HepG2 (cell line): ENCODE results near the gene TPX2. TPM values are rescaled to one million over a fixed set of nuclear protein-coding genes. Genes with fewer than 3 reads are reported as not detected.

Experiments used
- HMG20B ChIP-seq: conservative IDR thresholded peaks from 2 replicates; pipeline ENCODE4 v1.6.1; 2016; ENCODE audit warnings: missing genetic modification reagents, missing compliant biosample characterization
- KDM5B ChIP-seq: sonication (generic); formaldehyde crosslinking; IDR thresholded peaks from 2 replicates; pipeline ENCODE4 v1.4.0; 2020; ENCODE audit warnings: missing genetic modification reagents, mild to moderate bottlenecking, borderline replicate concordance
- MAFG ChIP-seq: sonication (generic); formaldehyde crosslinking; IDR thresholded peaks from 2 replicates; pipeline ENCODE4 v1.5.1; 2020; ENCODE audit warnings: mild to moderate bottlenecking, missing genetic modification reagents
- MEIS1 ChIP-seq: sonication (generic); formaldehyde crosslinking; IDR thresholded peaks from 2 replicates; pipeline ENCODE4 v1.9.0; 2021; ENCODE audit warnings: mild to moderate bottlenecking, missing genetic modification reagents, moderate library complexity, borderline replicate concordance
- NCOR1 ChIP-seq: fragments of 200-600 bp; sonication (generic); IDR thresholded peaks from 2 replicates; pipeline ENCODE4 v1.7.0; 2017; ENCODE audit warnings: antibody characterized with exemption, low read length, borderline replicate concordance
- RFXANK ChIP-seq: IDR thresholded peaks from 2 replicates; pipeline ENCODE4 v1.6.1; 2016
- SP4 ChIP-seq: sonication (generic); formaldehyde crosslinking; IDR thresholded peaks from 2 replicates; pipeline ENCODE4 v1.8.1; 2023; ENCODE audit warnings: mild to moderate bottlenecking, missing genetic modification reagents
- STAT5B ChIP-seq: sonication (generic); formaldehyde crosslinking; IDR thresholded peaks from 2 replicates; pipeline ENCODE4 v1.4.0; 2020; ENCODE audit warnings: missing genetic modification reagents
- ZBTB4 ChIP-seq: sonication (generic); formaldehyde crosslinking; IDR thresholded peaks from 2 replicates; pipeline ENCODE4 v1.4.0; 2020; ENCODE audit warnings: missing genetic modification reagents, mild to moderate bottlenecking, borderline replicate concordance
- ZNF329 ChIP-seq: sonication (generic); formaldehyde crosslinking; IDR thresholded peaks from 2 replicates; pipeline ENCODE4 v1.9.0; 2021; ENCODE audit warnings: low read depth, mild to moderate bottlenecking, missing genetic modification reagents
- ZNF331 ChIP-seq: sonication (generic); formaldehyde crosslinking; IDR thresholded peaks from 2 replicates; pipeline ENCODE4 v1.4.0; 2020; ENCODE audit warnings: missing genetic modification reagents
- ZNF382 ChIP-seq: sonication (generic); formaldehyde crosslinking; IDR thresholded peaks from 2 replicates; pipeline ENCODE4 v1.5.0; 2020; ENCODE audit warnings: missing genetic modification reagents, mild to moderate bottlenecking, borderline replicate concordance
- ZNF383 ChIP-seq: sonication (generic); formaldehyde crosslinking; IDR thresholded peaks from 2 replicates; pipeline ENCODE4 v1.4.0; 2020; ENCODE audit warnings: missing genetic modification reagents, mild to moderate bottlenecking, borderline replicate concordance
- ZNF460 ChIP-seq: sonication (generic); formaldehyde crosslinking; IDR thresholded peaks from 2 replicates; pipeline ENCODE4 v1.5.1; 2020; ENCODE audit warnings: missing genetic modification reagents, mild to moderate bottlenecking, borderline replicate concordance
- polyA plus RNA-seq, 8 experiments: library from polyadenylated mRNA; depleted of rRNA in 3 of 8; stranded (reverse) in 7 of 8; unstranded in 1 of 8; fragments of >200 nt; fragmentation: Illumina TruSeq in 4 of 8; extraction: Trizol in 4 of 8; gene quantifications; 2 replicates each; pipeline versions ENCODE4 v1.2.1 to v1.2.3, GENCODE V29; 2011 to 2016; ENCODE audit warnings: low read depth in 4 of 8, missing spikeins in 1 of 8, mixed read lengths in 1 of 8; ENCODE audit not compliant: insufficient read depth in 1 of 8
- total RNA-seq, 5 experiments: library from RNA; depleted of rRNA; stranded (reverse); fragments of >200 nt; fragmentation: Illumina TruSeq; extraction: Trizol; gene quantifications; 2 replicates each; pipeline ENCODE4 v1.2.3, GENCODE V29; 2016; ENCODE audit warnings: low read depth in 1 of 5
- TF ChIP-seq, protein P1 (sequence below): IDR thresholded peaks from 2 replicates; pipeline ENCODE4 v1.6.1; 2016; ENCODE audit warnings: low read depth, control low read depth
- TF ChIP-seq, protein P2 (sequence below): sonication (generic); formaldehyde crosslinking; IDR thresholded peaks from 2 replicates; pipeline ENCODE4 v1.4.0; 2020; ENCODE audit warnings: missing genetic modification reagents, borderline replicate concordance
- TF ChIP-seq, protein P3 (sequence below): sonication (generic); formaldehyde crosslinking; IDR thresholded peaks from 2 replicates; pipeline ENCODE4 v1.5.0; 2020; ENCODE audit warnings: missing genetic modification reagents

The TPX2 gene
- total and polyA plus RNA-seq, 2 of the 13 experiments (the other 11 are each of a cell fraction or from before 2014, with no cell fraction given) = 34.3 to 124 TPM

DNA sequence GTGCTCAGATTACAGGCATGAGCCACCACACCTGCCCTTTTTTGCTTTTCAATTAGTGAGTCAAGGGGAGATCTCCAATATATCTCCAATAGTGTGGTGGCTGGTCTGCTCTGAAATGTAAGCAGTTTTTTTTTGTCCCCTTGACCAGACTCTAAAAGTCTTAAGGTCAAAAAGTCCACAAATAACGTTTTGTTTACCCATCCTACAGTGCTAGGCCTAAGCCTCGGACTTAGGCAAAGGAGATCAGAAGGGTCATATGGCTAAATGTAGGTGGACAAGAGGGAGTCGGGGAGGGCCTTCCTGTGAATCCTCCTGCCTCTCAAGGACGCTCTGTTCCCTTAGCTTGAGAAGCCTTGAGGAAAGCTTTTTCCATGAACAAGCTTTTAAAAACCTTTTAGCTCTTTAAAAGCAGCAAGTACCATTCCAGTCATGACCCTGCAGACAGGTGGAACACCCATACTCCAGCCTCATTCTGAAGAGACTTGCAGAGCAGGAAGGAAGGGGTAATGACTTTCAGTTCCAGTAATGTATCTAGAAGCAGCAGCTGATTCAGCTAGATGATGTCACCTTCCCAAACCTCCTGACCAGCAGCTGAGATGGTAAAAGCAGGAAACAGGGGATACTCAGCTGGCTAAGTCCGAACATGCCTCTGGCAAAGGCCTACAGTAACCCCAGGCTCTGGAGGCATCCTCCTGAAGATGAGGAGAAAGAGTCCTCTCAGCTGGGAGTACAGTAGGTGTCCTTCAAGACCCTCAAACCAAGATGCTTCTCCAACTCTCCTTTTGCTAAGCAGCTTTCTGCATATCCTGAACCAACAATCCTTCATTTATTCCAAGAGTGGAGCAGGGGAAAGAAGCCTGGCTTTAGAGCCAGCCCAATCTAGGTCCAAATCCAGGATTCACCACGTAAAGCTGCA, 40.0 kb upstream of the TPX2 start (continued):
- TF ChIP-seq, protein P1, sequence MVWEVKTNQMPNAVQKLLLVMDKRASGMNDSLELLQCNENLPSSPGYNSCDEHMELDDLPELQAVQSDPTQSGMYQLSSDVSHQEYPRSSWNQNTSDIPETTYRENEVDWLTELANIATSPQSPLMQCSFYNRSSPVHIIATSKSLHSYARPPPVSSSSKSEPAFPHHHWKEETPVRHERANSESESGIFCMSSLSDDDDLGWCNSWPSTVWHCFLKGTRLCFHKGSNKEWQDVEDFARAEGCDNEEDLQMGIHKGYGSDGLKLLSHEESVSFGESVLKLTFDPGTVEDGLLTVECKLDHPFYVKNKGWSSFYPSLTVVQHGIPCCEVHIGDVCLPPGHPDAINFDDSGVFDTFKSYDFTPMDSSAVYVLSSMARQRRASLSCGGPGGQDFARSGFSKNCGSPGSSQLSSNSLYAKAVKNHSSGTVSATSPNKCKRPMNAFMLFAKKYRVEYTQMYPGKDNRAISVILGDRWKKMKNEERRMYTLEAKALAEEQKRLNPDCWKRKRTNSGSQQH = no peak
- TF ChIP-seq, protein P2, sequence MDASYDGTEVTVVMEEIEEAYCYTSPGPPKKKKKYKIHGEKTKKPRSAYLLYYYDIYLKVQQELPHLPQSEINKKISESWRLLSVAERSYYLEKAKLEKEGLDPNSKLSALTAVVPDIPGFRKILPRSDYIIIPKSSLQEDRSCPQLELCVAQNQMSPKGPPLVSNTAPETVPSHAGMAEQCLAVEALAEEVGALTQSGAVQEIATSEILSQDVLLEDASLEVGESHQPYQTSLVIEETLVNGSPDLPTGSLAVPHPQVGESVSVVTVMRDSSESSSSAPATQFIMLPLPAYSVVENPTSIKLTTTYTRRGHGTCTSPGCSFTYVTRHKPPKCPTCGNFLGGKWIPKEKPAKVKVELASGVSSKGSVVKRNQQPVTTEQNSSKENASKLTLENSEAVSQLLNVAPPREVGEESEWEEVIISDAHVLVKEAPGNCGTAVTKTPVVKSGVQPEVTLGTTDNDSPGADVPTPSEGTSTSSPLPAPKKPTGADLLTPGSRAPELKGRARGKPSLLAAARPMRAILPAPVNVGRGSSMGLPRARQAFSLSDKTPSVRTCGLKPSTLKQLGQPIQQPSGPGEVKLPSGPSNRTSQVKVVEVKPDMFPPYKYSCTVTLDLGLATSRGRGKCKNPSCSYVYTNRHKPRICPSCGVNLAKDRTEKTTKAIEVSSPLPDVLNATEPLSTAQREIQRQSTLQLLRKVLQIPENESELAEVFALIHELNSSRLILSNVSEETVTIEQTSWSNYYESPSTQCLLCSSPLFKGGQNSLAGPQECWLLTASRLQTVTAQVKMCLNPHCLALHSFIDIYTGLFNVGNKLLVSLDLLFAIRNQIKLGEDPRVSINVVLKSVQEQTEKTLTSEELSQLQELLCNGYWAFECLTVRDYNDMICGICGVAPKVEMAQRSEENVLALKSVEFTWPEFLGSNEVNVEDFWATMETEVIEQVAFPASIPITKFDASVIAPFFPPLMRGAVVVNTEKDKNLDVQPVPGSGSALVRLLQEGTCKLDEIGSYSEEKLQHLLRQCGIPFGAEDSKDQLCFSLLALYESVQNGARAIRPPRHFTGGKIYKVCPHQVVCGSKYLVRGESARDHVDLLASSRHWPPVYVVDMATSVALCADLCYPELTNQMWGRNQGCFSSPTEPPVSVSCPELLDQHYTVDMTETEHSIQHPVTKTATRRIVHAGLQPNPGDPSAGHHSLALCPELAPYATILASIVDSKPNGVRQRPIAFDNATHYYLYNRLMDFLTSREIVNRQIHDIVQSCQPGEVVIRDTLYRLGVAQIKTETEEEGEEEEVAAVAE (CRISPR knock-in tag) = peak; percentile 17; the same call in 1 of the 2 replicates
- TF ChIP-seq NCOR1 (peak; percentile 72; the same call in 1 of the 2 replicates), MEIS1 (CRISPR knock-in tag) (peak; percentile 81; the same call in 1 of the 2 replicates), STAT5B (CRISPR knock-in tag) (peak; percentile 11), ZNF383 (no peak), KDM5B (CRISPR knock-in tag) (no peak), SP4 (CRISPR knock-in tag) (no peak), ZNF329 (CRISPR knock-in tag) (no peak), ZNF331 (peak; percentile 30; the same call in 1 of the 2 replicates), ZNF460 (no peak), RFXANK (CRISPR knock-in tag) (no peak), ZBTB4 (CRISPR knock-in tag) (no peak), MAFG (CRISPR knock-in tag) (no peak), HMG20B (CRISPR knock-in tag) (no peak), ZNF382 (CRISPR knock-in tag) (no peak)
- TF ChIP-seq, protein P3, sequence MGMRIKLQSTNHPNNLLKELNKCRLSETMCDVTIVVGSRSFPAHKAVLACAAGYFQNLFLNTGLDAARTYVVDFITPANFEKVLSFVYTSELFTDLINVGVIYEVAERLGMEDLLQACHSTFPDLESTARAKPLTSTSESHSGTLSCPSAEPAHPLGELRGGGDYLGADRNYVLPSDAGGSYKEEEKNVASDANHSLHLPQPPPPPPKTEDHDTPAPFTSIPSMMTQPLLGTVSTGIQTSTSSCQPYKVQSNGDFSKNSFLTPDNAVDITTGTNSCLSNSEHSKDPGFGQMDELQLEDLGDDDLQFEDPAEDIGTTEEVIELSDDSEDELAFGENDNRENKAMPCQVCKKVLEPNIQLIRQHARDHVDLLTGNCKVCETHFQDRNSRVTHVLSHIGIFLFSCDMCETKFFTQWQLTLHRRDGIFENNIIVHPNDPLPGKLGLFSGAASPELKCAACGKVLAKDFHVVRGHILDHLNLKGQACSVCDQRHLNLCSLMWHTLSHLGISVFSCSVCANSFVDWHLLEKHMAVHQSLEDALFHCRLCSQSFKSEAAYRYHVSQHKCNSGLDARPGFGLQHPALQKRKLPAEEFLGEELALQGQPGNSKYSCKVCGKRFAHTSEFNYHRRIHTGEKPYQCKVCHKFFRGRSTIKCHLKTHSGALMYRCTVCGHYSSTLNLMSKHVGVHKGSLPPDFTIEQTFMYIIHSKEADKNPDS (CRISPR knock-in tag) = peak; percentile 62; the same call in 1 of the 2 replicates
